Measurements from ENCODE around the gene PTPRD.

DNA sequence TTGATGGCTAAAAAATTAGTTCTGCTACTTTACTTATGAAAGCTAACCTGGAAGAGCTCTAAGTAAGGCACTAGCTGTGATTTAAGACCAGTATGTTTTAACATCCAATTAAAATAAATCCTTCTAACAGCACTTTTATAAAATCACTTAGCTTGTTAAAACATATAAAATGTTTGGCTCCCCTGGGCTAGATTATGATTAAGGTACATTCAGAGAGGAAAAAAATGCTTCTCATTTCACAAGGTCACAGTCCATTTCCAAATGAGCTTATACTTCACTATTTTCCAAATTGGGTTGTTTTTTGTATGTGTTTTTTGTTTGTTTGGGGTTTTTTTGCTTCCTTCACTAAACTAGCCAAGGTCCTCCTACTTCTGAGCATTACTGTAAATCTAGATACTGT, 1938.3 kb downstream of the PTPRD start:
- TF ChIP-seq POLR2AphosphoS5 (IDR thresholded peaks at IDR 0.05; ENCODE audit: borderline replicate concordance, low read depth, low read length): no peak
- TF ChIP-seq EZH2 (IDR thresholded peaks at IDR 0.05): no peak
